ENCODE measurements around the gene ZNF658.
"Not testable (repeated sequence)": the region's sequence is repeated elsewhere in the genome, so short reads cannot be mapped to it uniquely, and the experiment has no call there.

ZNF658 gene

GRCh38 chr9:66952576-66952975 lies 52.1 kb downstream of the ZNF658 start:
- H3K27me3 ChIP-seq (ENCODE audit: insufficient read depth, low read length, poor library complexity, severe bottlenecking); H3K4me3 ChIP-seq (ENCODE audit: low read length, poor library complexity, severe bottlenecking); H3K9ac ChIP-seq (ENCODE audit: low read depth, low read length, poor library complexity, severe bottlenecking); H3F3A ChIP-seq (ENCODE audit: low read depth); H2AFZ ChIP-seq (ENCODE audit: low read length); H3K4me1 ChIP-seq (ENCODE audit: insufficient read depth, low read length, poor library complexity, severe bottlenecking); H3K9me3 ChIP-seq (ENCODE audit: insufficient read depth, low read depth, low read length); H3K4me2 ChIP-seq (ENCODE audit: low read depth, low read length, poor library complexity, severe bottlenecking); H4K20me1 ChIP-seq (ENCODE audit: insufficient read depth, low read length, poor library complexity, severe bottlenecking); H3K79me2 ChIP-seq (ENCODE audit: insufficient read depth, low read length); H3K9me2 ChIP-seq (replicated peaks; ENCODE audit: low read depth, low read length); H3K36me3 ChIP-seq (ENCODE audit: insufficient read depth, low read length): not testable (repeated sequence)
